Ramos (cell line): ENCODE data around the gene COL5A1.

Experiments
- in situ Hi-C: fragments of 300-500 bp; cut with MboI; formaldehyde crosslinking; loops from one replicate; pipeline ENCODE4 v1.14.3; 2022; ENCODE audit warnings: low sequenced_read_pairs; ENCODE audit not compliant: unreplicated experiment

Gene COL5A1

GRCh38 chr9:134753191-134753590, 111.6 kb downstream of the COL5A1 start:
- in situ Hi-C loops, result no loop called here

- in situ Hi-C loops, result no loop called here
These were observed 113.8 kb downstream of the COL5A1 start for GRCh38 chr9:134755221-134755907.

DNA sequence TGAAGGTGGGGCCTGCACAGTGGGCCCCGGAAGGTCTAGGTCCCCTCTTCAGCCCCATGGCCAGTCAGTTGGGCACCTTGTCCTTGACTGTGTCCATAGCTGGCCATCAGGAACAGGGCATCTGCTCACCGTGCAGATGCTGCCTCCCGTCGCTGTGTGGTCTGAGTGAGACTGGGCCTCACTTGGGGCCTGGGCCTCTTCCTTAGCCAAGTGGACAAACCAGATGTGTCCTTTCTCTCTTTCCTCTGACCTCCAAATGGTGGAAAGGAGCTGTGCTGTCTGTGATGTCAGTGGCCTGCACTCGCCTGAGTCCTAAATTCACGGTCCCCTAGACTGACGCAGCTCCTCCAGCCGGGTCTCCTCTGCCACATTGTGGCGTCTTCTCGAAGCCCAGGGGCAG, 114.5 kb downstream of the COL5A1 start:
- in situ Hi-C loops, result no loop called here

- in situ Hi-C loops, result no loop called here
These were observed 115.8 kb downstream of the COL5A1 start for GRCh38 chr9:134757216-134757975.

DNA sequence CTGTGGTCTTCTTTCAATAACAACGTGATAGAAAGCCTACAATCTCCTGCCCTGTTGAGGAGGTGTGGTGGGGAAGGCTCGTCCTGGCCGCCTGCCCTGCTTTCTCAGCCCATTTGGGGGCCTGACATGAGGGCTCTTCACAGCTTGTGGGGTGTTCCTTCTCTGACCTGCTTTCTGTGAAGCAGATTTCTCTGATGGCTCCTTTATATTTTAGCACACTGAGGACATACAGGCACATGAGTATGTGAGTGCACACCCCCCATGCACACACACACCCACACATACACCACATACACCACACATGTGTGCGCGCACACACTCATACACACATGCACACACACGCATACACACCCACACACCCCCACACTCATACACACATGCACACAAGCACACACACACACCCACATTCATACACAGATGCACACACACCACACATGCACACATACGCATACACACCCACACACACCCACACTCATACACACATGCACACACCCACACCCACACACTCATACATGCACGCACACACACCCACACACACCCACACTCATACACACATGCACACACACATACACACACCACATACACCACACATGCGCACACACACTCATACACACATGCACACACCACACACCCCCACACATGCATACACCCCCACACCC, 117.5 kb downstream of the COL5A1 start:
- in situ Hi-C loops, result no loop called here

DNA sequence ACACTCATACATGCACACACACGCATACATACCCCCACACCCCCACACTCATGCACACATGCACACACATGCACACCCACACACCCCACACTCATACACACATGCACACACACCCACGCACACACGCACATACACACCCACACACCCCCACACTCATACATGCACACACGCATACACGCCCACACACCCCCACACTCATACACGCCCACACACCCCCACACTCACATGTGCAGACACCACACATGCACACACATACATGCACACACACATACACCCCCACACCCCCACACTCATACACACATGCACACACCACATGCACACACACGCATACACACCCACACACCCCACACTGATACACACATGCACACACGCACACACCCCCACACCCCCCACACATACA, 118.3 kb downstream of the COL5A1 start:
- in situ Hi-C loops, result no loop called here

- in situ Hi-C loops, result no loop called here
These were observed 119.3 kb downstream of the COL5A1 start for GRCh38 chr9:134760750-134761420.

DNA sequence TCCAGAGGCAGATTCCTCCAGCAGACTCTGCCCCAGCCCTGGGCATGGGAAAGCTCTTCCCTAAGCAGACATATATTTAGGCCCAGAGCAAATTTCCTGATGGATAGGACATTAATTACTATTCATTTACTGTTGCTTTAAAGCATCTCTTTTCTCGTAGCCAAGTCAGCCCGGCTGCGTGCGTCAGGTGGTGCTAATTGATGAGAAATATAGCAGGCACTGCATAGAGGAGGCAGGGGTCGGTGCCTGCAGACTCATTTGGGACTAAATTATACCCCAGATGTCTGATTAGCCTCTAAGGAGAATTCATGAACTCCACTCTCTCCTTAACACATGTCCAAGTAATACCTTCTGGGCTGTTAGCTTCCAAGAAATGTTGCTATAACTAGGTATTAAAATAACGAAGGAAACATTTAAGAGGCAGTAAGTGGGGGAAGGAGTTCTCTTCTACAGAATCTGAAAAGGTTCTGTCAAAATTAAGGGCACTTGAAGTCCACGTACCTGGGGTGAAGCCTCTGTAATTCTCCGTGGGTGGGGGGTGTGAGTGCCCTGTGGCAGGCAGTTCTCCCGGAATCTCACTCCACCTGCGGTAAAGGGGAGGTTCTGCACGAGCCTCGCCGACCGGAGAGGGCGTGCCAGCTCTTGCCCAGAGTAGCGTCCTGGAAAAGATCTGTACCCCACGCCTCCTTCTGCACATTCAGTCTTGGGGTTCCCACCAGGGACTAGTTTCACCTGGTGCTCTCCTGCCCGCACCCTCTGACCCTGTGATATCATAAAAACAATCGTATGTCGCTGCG, 123.1 kb downstream of the COL5A1 start:
- in situ Hi-C loops, result no loop called here

DNA sequence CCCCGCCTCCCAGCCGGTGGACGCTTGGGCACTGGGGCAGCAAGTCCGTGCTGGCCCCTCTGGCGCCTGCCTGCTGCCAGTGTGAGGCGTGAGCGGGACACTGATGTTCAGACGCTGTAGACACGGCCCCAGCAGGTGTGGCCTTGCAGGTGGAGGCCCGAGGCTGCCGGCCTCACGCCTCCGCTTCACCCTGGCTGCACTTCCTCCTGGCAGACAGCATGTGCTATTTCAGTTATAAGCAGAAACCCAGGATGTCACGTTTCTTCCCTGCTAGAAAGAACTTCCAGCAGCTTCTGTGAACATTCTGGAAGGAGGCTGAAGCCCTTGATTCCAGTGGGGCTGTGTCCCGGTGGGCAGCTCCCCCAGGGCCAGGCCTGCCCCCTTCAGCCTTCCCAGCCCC, 124.2 kb downstream of the COL5A1 start:
- in situ Hi-C loops, result no loop called here

GRCh38 chr9:134766587-134766986, 125.0 kb downstream of the COL5A1 start:
- in situ Hi-C loops, result no loop called here

DNA sequence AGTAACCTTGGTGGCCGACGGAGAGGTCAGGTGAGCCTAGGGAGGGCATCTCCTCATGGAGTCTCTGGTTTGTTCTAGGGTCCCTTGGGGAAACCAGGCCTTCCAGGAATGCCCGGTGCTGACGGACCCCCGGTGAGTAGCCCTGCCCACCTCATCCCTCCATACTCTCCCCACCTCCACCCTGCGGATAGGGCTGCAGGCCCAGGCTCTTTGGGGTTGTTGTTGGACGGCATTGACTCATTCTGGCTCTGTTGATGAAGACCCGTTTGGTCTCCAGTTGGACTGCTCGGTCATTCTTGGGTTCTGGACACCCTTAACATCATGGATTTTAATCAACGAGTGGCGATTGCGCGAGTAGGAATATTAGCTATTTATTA, 126.7 kb downstream of the COL5A1 start:
- in situ Hi-C loops, result no loop called here

DNA sequence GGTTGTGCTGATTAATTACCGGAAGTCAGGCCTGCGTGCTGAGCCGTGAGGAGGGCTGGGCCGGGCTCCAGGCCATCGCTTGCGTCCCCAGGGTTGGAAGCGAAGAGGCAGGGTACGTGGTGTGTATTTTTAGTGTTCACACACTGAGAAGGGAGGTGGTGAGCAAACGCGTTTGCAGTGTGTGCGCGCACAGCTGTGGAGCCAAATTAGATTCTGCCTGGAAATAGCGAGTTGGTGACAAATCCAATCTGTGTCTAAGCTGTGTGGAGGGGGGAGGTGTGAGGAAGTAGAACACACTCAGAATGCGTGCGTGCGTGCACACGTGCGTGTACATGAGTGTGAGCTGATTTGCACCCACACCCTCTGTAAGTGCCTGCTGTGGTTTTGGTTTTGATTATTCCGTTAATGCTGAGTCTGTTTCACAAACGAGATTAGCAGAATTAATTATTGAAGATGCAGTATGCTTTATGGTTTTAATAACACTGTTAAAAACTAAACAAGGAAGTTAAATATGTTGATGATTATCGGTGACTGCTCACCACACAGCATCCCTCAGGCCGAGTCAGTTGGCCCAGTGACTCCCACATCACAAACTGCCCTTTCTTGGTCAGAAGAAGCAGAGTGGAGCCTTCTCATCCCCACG, 127.2 kb downstream of the COL5A1 start:
- in situ Hi-C loops, result no loop called here

- in situ Hi-C loops, result no loop called here
These were observed 129.7 kb downstream of the COL5A1 start for GRCh38 chr9:134770972-134771971.

GRCh38 chr9:134772331-134772730, 130.7 kb downstream of the COL5A1 start:
- in situ Hi-C loops, result no loop called here

DNA sequence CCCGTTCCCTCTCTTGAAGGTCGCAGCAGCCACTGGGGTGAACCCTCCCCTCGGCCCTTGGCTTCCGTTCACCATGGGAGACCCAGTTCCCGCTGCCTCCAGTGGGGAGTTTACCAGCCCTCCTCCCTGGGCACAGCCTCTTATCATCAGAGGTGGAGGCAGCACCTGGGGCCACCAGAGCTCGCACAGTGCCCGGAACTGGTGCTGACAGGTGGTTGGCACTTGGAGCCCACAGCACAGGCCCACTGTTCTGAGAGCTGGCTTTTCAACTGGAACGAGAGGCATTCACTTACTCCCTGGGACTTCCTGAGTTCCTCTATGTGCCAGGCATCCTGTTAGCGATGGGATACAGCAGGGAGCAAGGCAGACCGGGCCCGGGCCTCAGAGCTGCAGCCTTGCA, 132.2 kb downstream of the COL5A1 start:
- in situ Hi-C loops, result no loop called here

GRCh38 chr9:134774410-134774809, 132.8 kb downstream of the COL5A1 start:
- in situ Hi-C loops, result no loop called here

DNA sequence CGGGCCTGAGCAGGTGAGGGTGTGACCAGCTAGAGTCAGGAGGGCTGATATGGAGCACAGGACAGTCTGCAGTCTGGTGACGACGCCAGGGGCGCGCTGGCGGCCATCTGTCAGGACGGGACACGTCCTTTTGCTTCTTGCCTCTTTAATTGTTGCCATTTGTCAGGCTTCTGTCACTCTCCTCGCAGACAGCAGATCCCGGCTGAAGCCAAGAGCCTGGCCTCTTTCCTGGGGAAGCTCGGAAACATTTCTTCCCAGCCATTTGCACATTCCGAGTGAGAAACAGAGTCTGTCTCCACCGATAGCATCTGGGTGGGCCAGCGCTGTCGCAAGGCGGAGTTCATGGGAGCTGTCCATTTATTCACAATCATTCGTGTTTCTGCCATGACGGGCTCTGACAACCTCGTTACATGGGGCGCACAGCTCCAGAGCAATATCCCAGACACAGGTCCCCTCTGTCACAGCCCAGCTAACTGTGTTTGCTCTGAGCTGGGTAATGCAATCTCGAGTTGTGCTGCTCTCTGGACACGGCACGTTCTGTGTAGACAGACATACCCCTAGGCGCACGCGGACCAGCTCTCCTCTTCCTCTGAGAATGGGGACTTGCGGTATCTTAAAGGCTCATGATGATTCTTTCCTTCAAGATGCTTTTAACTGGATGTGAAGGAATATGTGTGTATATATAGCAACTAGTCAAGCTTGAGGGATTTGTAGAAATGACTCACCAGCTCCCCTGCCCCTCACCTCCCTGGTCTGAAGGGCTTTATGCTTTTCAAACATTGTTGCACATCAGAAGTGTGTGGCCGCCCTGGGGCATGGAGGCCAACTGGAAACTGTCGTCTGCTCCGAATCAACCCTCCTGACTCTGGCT, 133.7 kb downstream of the COL5A1 start:
- in situ Hi-C loops, result no loop called here
